ENCODE data around the gene RHOJ. TPM values are rescaled to one million over a fixed set of nuclear protein-coding genes. Genes with fewer than 3 reads are reported as not detected.

Gene RHOJ
- total RNA-seq, 2 donors from 2014 or later = not detected

DNA sequence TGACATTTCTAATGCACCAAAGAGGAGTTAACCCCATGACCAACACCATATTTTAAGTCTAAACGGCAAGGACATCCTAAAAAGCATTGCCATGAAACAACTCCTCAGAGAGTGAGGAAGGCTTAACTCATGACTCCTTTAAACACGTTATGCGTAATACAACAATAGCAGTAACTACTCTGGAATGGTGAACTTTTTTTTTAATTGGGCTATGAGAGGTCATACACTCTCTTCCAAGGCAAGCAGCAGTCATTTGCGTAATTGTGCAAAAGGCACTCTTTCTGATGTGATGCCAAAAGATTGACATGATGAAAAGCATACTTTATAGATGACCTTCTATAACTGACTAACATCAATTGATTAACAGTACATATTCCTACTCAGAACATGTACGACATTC is 39.4 kb downstream of the RHOJ start:
- TF ChIP-seq, protein P1, sequence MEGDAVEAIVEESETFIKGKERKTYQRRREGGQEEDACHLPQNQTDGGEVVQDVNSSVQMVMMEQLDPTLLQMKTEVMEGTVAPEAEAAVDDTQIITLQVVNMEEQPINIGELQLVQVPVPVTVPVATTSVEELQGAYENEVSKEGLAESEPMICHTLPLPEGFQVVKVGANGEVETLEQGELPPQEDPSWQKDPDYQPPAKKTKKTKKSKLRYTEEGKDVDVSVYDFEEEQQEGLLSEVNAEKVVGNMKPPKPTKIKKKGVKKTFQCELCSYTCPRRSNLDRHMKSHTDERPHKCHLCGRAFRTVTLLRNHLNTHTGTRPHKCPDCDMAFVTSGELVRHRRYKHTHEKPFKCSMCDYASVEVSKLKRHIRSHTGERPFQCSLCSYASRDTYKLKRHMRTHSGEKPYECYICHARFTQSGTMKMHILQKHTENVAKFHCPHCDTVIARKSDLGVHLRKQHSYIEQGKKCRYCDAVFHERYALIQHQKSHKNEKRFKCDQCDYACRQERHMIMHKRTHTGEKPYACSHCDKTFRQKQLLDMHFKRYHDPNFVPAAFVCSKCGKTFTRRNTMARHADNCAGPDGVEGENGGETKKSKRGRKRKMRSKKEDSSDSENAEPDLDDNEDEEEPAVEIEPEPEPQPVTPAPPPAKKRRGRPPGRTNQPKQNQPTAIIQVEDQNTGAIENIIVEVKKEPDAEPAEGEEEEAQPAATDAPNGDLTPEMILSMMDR (conservative IDR thresholded peaks at IDR 0.05) = no peak
- Mint-ChIP-seq H3K36me3 (ENCODE audit: low read depth) (no peaks in the 10 kb centered on the region), H3K9me3 (no peaks in the 10 kb centered on the region), H3K4me3 (no peak overlapping the region), H3K4me1 (no peaks in the 10 kb centered on the region), H3K27ac (no peak overlapping the region), H3K27me3 (ENCODE audit: insufficient read depth) (no peaks in the 10 kb centered on the region)
- no peak overlapping the region for H3K4me3 ChIP-seq (ENCODE audit: low read length)
- DNase-seq = no peak
- no peaks in the 10 kb centered on the region for H3K9me3 ChIP-seq (ENCODE audit: control insufficient read depth, low read length)
- no peak overlapping the region for H3K27ac ChIP-seq (ENCODE audit: low read depth, low read length)
- no peaks in the 10 kb centered on the region for H3K4me1 ChIP-seq (ENCODE audit: control insufficient read depth, insufficient read depth, low read length)
- H3K36me3 ChIP-seq (ENCODE audit: control insufficient read depth, insufficient read depth, low read length) = no peaks in the 10 kb centered on the region
- H3K9ac ChIP-seq (ENCODE audit: extremely low read depth, low read length, poor library complexity, severe bottlenecking) = no peak overlapping the region
- WGBS, 2 experiments (ENCODE audit: insufficient coverage in 1 of 2, insufficient read length in 1 of 2) = 83 to 94% methylated on average over 5 of the region's 5 CpGs
- H3K27me3 ChIP-seq (ENCODE audit: control insufficient read depth, insufficient read depth, low read length, poor library complexity, severe bottlenecking) = no peaks in the 10 kb centered on the region

DNA sequence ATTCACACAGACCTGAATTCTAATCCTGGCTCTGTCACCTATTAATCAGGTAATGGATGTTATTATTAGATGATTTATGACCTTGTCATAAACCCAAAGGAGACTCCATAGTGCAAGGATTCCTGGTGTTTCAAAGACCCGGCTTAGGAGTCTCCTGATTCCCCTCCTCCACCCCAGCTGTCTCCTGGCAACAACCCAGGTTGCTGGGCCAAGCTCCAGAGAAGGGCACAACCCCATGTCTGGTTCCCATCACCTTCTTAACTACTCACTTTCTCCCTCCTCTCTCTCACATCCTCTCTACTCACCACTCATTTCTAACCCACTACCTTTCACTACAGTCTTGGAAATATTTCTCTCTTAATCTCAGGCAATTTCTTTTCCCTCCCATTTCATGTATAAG is 41.6 kb downstream of the RHOJ start:
- Histone ChIP-seq H3K9me3 (ENCODE audit: control insufficient read depth, low read length) (no peaks in the 10 kb centered on the region), H3K9ac (ENCODE audit: extremely low read depth, low read length, poor library complexity, severe bottlenecking) (no peak overlapping the region), H3K4me1 (ENCODE audit: control insufficient read depth, insufficient read depth, low read length) (no peaks in the 10 kb centered on the region), H3K4me3 (ENCODE audit: low read length) (no peak overlapping the region), H3K36me3 (ENCODE audit: control insufficient read depth, insufficient read depth, low read length) (no peaks in the 10 kb centered on the region), H3K27ac (ENCODE audit: low read depth, low read length) (no peak overlapping the region), H3K27me3 (ENCODE audit: control insufficient read depth, insufficient read depth, low read length, poor library complexity, severe bottlenecking) (no peaks in the 10 kb centered on the region)
- H3K4me1 Mint-ChIP-seq = no peaks in the 10 kb centered on the region
- no peak overlapping the region for H3K27ac Mint-ChIP-seq
- DNase-seq = no peak
- H3K4me3 Mint-ChIP-seq = no peak overlapping the region
- H3K27me3 Mint-ChIP-seq (ENCODE audit: insufficient read depth) = no peaks in the 10 kb centered on the region
- TF ChIP-seq, protein P1 (conservative IDR thresholded peaks at IDR 0.05) = no peak
- H3K9me3 Mint-ChIP-seq = no peaks in the 10 kb centered on the region
- 60 to 82% methylated on average over 1 of the region's 1 CpG for WGBS, 2 experiments (ENCODE audit: insufficient coverage in 1 of 2, insufficient read length in 1 of 2)
- no peaks in the 10 kb centered on the region for H3K36me3 Mint-ChIP-seq (ENCODE audit: low read depth)

DNA sequence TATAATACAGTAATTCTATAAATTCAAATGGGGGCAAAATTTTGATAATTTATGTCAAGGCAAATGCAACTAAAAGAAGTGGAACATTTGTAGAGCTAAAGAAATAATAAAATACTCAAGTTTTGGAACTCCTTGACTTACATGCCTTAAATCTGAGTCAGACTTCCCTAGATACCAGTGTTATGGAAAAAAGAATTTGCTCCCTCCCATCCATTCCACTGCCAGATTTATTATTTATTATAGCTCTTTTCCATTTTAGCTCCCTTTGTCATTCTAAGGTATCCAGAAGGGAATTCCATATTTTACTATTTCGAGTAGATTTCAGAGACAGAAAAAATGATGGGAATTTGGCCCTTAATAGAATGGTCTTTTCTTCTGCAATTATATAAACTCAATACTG is 44.0 kb downstream of the RHOJ start:
- H3K4me3 ChIP-seq (ENCODE audit: low read length) = no peak overlapping the region
- Mint-ChIP-seq H3K9me3 (no peaks in the 10 kb centered on the region), H3K4me1 (no peaks in the 10 kb centered on the region), H3K27me3 (ENCODE audit: insufficient read depth) (no peaks in the 10 kb centered on the region), H3K4me3 (no peak overlapping the region), H3K36me3 (ENCODE audit: low read depth) (no peaks in the 10 kb centered on the region), H3K27ac (no peak overlapping the region)
- no peak overlapping the region for H3K27ac ChIP-seq (ENCODE audit: low read depth, low read length)
- no peak overlapping the region for H3K9ac ChIP-seq (ENCODE audit: extremely low read depth, low read length, poor library complexity, severe bottlenecking)
- WGBS, 2 experiments (ENCODE audit: insufficient coverage in 1 of 2, insufficient read length in 1 of 2) = 100% methylated on average over 1 of the region's 1 CpG; no CpG with 5 or more reads in 1 of the 2 experiments
- H3K27me3 ChIP-seq (ENCODE audit: control insufficient read depth, insufficient read depth, low read length, poor library complexity, severe bottlenecking) = no peaks in the 10 kb centered on the region
- no peaks in the 10 kb centered on the region for H3K36me3 ChIP-seq (ENCODE audit: control insufficient read depth, insufficient read depth, low read length)
- no peaks in the 10 kb centered on the region for H3K9me3 ChIP-seq (ENCODE audit: control insufficient read depth, low read length)
- TF ChIP-seq, protein P1 (conservative IDR thresholded peaks at IDR 0.05) = no peak
- DNase-seq = no peak
- no peaks in the 10 kb centered on the region for H3K4me1 ChIP-seq (ENCODE audit: control insufficient read depth, insufficient read depth, low read length)
